Gastrocnemius medialis (tissue), 4 donors: ENCODE data around the gene PILRB.

Experiments used
- CTCF ChIP-seq, 5 experiments: fragments of 450-650 bp in 3 of 5; fragments of 200-600 bp in 2 of 5; sonication (generic) in 2 of 5; IDR thresholded peaks in 4 of 5; conservative IDR thresholded peaks in 1 of 5; 1 replicate in 4 of 5; 2 replicates in 1 of 5; pipeline ENCODE4 v1.5.1; 2016 to 2019; ENCODE audit warnings: antibody characterized with exemption in 5 of 5, mild to moderate bottlenecking in 3 of 5, moderate library complexity in 3 of 5
- POLR2A ChIP-seq, 2 donors: fragments of 450-650 bp; IDR thresholded peaks; one replicate each; pipeline ENCODE4 v1.6.1; 2017; ENCODE audit warnings: antibody characterized with exemption in 2 of 2, mild to moderate bottlenecking in 2 of 2, moderate library complexity in 2 of 2

DNA sequence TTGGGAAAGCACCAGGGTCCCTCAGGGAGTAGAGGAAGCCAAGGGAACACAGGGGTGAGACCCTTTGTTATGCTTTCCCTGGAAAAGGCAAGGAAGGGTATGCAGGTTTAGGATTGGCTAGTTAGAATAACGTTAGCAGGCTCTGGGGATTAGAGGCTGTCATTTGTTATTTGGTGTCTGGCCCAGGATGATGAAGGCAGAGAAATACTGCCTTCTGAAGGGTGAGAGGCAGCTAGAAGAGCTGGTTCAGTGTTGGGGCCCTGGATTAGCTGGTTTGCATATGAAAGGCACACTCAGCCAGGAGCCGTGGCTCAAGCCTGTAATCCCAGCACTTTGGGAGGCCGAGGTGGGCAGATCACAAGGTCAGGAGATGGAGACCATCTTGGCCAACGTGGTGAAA lies 12.4 kb downstream of the PILRB start:
- TF ChIP-seq CTCF (IDR thresholded peaks at IDR 0.05 in 4 of 5, conservative IDR thresholded peaks at IDR 0.05 in 1 of 5) (no peak), POLR2A (IDR thresholded peaks at IDR 0.05) (peak in 1 of 2 donors; percentile 10)
